ENCODE results near the gene CYP3A7.
"Not testable (repeated sequence)": the region's sequence is repeated elsewhere in the genome, so short reads cannot be mapped to it uniquely, and the experiment has no call there.

The CYP3A7 gene

DNA sequence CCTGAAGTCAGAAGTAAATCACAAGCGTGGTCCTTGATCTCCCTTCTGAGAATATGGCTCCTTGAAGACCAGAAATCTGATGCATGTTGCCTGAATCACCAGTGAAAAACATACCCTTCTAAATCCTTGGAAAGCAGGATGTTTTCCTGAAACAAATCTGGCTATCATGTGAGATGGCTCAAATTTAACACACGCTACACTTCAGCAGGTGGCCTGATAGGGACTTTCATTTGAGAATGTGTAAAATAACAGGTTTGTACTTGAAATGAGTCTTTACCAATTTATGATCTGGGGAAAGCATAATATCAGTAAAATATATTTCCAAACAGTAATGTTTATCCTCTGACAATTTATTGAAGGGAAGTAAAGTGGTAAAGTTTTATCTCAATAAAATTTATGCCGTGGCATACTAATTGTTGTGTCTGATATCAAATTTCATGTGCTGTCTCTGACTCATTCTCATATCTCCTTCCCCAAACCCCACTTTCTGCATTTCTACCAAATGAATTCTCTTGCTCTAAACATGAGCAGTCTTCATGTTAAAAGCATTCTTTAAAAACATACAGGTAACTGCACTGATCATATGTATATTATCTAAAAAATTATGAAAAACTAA lies 31.6 kb upstream of the CYP3A7 start:
- H3K4me3 ChIP-seq (ENCODE audit: severe bottlenecking), result no peak overlapping the region
- H3K36me3 ChIP-seq (ENCODE audit: low read depth), result no peaks in the 10 kb centered on the region
- DNase-seq (ENCODE audit: low spot score) (no peak), ATAC-seq (ENCODE audit: low read depth) (no peak)
- H3K27ac ChIP-seq (ENCODE audit: poor library complexity, severe bottlenecking), result no peak overlapping the region
- H3K9me3 ChIP-seq (ENCODE audit: severe bottlenecking), result no peaks in the 10 kb centered on the region
- TF ChIP-seq, protein P1, sequence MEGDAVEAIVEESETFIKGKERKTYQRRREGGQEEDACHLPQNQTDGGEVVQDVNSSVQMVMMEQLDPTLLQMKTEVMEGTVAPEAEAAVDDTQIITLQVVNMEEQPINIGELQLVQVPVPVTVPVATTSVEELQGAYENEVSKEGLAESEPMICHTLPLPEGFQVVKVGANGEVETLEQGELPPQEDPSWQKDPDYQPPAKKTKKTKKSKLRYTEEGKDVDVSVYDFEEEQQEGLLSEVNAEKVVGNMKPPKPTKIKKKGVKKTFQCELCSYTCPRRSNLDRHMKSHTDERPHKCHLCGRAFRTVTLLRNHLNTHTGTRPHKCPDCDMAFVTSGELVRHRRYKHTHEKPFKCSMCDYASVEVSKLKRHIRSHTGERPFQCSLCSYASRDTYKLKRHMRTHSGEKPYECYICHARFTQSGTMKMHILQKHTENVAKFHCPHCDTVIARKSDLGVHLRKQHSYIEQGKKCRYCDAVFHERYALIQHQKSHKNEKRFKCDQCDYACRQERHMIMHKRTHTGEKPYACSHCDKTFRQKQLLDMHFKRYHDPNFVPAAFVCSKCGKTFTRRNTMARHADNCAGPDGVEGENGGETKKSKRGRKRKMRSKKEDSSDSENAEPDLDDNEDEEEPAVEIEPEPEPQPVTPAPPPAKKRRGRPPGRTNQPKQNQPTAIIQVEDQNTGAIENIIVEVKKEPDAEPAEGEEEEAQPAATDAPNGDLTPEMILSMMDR (IDR thresholded peaks at IDR 0.05; ENCODE audit: poor library complexity, severe bottlenecking), result no peak
- no peaks in the 10 kb centered on the region for H3K27me3 ChIP-seq (ENCODE audit: insufficient read depth, poor library complexity, severe bottlenecking)
- H3K4me1 ChIP-seq (ENCODE audit: insufficient read depth, poor library complexity, severe bottlenecking), result peaks cover 5% of the 10 kb centered on the region

DNA sequence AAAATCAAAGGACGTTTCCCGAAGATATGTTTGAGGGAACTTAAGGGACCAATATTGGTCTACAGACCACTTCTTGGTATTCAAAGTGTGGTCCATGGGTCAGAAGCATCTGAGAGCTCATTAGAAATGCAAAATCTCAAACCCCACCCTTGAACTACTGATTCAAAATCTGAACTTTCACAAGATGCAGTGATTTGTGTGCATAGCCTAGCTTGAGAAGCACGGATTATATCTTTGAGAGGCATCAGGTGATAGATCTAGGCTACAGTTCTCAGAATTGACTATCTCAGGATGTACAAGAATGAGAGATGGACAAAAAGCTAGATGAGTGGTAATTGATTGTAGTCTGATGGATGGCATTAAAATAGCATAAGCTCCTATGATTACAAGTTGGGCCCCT lies 29.5 kb upstream of the CYP3A7 start:
- Histone ChIP-seq H3K9me3 (ENCODE audit: severe bottlenecking) (no peaks in the 10 kb centered on the region), H3K27me3 (ENCODE audit: insufficient read depth, poor library complexity, severe bottlenecking) (no peaks in the 10 kb centered on the region), H3K4me1 (ENCODE audit: insufficient read depth, poor library complexity, severe bottlenecking) (peaks cover 5% of the 10 kb centered on the region), H3K36me3 (ENCODE audit: low read depth) (no peaks in the 10 kb centered on the region), H3K4me3 (ENCODE audit: severe bottlenecking) (no peak overlapping the region), H3K27ac (ENCODE audit: poor library complexity, severe bottlenecking) (no peak overlapping the region)
- TF ChIP-seq, protein P1 (IDR thresholded peaks at IDR 0.05; ENCODE audit: poor library complexity, severe bottlenecking), result no peak
- DNase-seq (ENCODE audit: low spot score) (no peak), ATAC-seq (ENCODE audit: low read depth) (no peak)

DNA sequence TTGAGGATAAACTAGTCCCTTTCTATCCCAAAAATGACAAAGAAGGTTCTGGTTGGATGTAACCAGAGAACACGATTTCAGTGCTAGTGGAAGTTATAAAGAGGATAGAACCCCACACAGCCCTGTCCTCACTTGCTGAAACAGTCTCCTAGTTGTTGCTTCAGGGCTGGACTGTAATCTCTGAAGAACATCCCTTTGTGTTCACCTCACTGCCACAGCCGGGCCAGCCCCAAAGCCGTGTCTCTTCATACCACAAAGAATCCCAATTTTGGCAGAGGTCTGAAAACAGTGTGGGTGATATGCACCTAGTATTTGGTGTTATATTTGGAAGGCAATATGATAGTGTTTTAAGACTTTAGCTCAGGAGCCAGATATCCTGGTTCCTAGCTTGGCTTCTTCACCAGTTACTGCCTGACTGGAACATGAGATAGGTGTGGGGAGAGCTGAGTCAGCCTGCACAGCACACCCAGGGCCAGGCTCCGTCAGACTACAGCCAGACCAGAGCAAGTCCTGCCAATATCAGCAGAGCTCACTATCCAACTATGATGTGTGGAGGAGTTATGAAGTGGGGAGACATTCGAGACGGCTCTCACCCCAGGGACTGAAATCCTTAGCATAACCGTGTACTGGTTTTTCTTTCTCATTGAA lies 27.8 kb upstream of the CYP3A7 start:
- H3K36me3 ChIP-seq (ENCODE audit: low read depth), result no peaks in the 10 kb centered on the region
- ATAC-seq (ENCODE audit: low read depth), result peak; percentile 100
- H3K27me3 ChIP-seq (ENCODE audit: insufficient read depth, poor library complexity, severe bottlenecking), result no peaks in the 10 kb centered on the region
- no peak overlapping the region for H3K4me3 ChIP-seq (ENCODE audit: severe bottlenecking)
- peaks cover 5% of the 10 kb centered on the region for H3K4me1 ChIP-seq (ENCODE audit: insufficient read depth, poor library complexity, severe bottlenecking)
- H3K27ac ChIP-seq (ENCODE audit: poor library complexity, severe bottlenecking), result peak overlapping the region; percentile 24
- DNase-seq (ENCODE audit: low spot score), result peak; percentile 65
- TF ChIP-seq, protein P1 (IDR thresholded peaks at IDR 0.05; ENCODE audit: poor library complexity, severe bottlenecking), result no peak
- H3K9me3 ChIP-seq (ENCODE audit: severe bottlenecking), result no peaks in the 10 kb centered on the region

DNA sequence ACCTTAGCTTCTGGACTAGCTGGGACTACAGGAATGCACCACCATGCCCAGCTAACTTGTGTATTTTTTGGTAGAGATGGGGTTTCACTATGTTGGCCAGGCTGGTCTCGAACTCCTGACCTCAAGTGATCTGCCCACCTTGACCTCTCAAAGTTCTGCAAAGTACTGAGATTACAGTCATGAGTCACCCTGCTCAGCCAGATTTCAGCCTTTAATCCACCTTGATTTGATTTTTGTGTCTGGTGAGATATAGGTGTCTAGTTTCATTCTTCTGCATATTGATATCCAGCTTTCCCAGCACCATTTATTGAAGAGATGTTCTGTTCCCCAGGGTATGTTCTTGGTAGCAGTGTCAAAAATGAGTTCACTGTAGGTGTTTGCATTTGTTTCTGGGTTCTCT lies 20.1 kb upstream of the CYP3A7 start:
- DNase-seq (ENCODE audit: low spot score) (no peak), ATAC-seq (ENCODE audit: low read depth) (no peak)
- no peak overlapping the region for H3K4me3 ChIP-seq (ENCODE audit: severe bottlenecking)
- H3K4me1 ChIP-seq (ENCODE audit: insufficient read depth, poor library complexity, severe bottlenecking), result peaks cover 15% of the 10 kb centered on the region
- H3K27ac ChIP-seq (ENCODE audit: poor library complexity, severe bottlenecking), result no peak overlapping the region
- H3K9me3 ChIP-seq (ENCODE audit: severe bottlenecking), result no peaks in the 10 kb centered on the region
- no peaks in the 10 kb centered on the region for H3K36me3 ChIP-seq (ENCODE audit: low read depth)
- H3K27me3 ChIP-seq (ENCODE audit: insufficient read depth, poor library complexity, severe bottlenecking), result no peaks in the 10 kb centered on the region
- TF ChIP-seq, protein P1 (IDR thresholded peaks at IDR 0.05; ENCODE audit: poor library complexity, severe bottlenecking), result no peak

DNA sequence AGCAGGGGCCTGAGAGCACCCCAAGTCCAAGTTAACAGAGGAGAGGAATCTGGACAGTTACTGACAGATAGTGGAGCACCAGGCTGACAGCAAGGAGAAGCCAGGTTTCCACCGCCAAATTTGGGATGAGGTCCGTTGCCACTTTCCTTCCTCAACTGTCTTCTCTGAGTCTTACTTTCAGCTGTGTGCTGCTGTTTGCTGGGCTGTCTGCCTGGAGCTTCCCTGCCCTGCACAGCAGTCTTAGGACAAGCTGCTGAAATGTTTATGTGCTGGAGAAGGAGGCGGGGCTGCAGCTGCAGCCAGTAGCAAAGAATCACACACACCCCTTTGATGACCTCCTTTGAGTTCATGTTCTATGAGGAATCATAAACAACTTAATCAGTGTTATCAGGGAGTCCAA lies 17.4 kb upstream of the CYP3A7 start:
- Histone ChIP-seq H3K36me3 (ENCODE audit: low read depth) (no peaks in the 10 kb centered on the region), H3K9me3 (ENCODE audit: severe bottlenecking) (no peaks in the 10 kb centered on the region), H3K27ac (ENCODE audit: poor library complexity, severe bottlenecking) (peak overlapping the region; percentile 38), H3K27me3 (ENCODE audit: insufficient read depth, poor library complexity, severe bottlenecking) (no peaks in the 10 kb centered on the region), H3K4me3 (ENCODE audit: severe bottlenecking) (no peak overlapping the region), H3K4me1 (ENCODE audit: insufficient read depth, poor library complexity, severe bottlenecking) (peaks cover 22% of the 10 kb centered on the region)
- TF ChIP-seq, protein P1 (IDR thresholded peaks at IDR 0.05; ENCODE audit: poor library complexity, severe bottlenecking), result no peak
- no peak for DNase-seq (ENCODE audit: low spot score)
- ATAC-seq (ENCODE audit: low read depth), result peak; percentile 49

DNA sequence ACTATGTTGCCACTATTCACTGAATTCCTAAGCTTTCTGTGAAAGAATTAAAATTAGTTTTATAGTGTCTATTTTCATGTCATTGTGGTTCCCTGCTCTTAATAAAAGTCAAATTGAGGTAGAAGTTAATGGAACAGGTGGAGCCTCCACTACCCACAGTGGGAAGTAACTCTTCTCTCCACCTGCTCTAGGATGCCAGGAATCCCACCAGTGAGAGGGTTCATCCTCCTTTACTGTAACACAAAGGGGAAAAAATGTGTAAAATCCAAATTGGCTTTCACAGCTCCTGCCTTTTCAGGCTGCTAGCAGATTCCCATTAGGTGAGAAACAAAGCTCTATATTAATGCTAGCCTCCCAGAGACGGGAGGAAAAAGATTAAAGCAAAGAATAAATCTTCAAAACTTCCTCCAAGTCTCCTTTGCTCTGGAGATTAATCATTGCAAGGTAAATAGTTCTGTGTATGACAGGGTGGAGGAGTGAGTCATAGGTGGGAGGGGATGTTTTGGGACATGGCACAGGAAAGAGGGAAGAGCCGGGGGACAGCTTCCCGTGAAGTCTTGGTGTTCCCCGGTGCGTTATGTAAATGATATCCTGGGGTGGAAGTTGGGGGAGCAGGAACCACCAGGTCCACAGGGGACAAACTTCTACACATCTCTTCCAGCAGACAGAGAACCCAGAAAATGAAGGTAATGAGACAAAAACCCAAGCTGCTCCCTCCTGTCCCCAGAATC lies 16.5 kb upstream of the CYP3A7 start:
- not testable (repeated sequence) for H3K27me3 ChIP-seq (ENCODE audit: insufficient read depth, poor library complexity, severe bottlenecking); H3K4me3 ChIP-seq (ENCODE audit: severe bottlenecking); H3K9me3 ChIP-seq (ENCODE audit: severe bottlenecking); DNase-seq (ENCODE audit: low spot score); H3K36me3 ChIP-seq (ENCODE audit: low read depth)
- peak overlapping the region; percentile 38 for H3K27ac ChIP-seq (ENCODE audit: poor library complexity, severe bottlenecking)
- H3K4me1 ChIP-seq (ENCODE audit: insufficient read depth, poor library complexity, severe bottlenecking), result peaks cover 22% of the 10 kb centered on the region
- ATAC-seq (ENCODE audit: low read depth), result peak; percentile 87

Data from RWPE2 (cell line).